ENCODE data around the gene MDGA2. TPM values are rescaled to one million over a fixed set of nuclear protein-coding genes. Genes with fewer than 3 reads are reported as not detected.

Gene MDGA2
- total RNA-seq, 2 donors from 2014 or later: not detected

- Histone ChIP-seq H3K27me3 (no peaks in the 10 kb centered on the region), H3K27ac (no peak overlapping the region), H3K4me3 (no peak overlapping the region), H3K4me1 (no peaks in the 10 kb centered on the region), H3K36me3 (no peaks in the 10 kb centered on the region), H3K9me3 (no peaks in the 10 kb centered on the region)
- no peak for TF ChIP-seq CTCF (IDR thresholded peaks at IDR 0.05)
- no peak for DNase-seq (ENCODE audit: low spot score)
Observed at GRCh38 chr14:47057364-47057763, 618.0 kb downstream of the MDGA2 start.

- DNase-seq (ENCODE audit: low spot score): no peak
Observed at GRCh38 chr14:47044841-47045240, 630.6 kb downstream of the MDGA2 start.

GRCh38 chr14:47040550-47040949 is 634.9 kb downstream of the MDGA2 start:
- Histone ChIP-seq H3K36me3 (no peaks in the 10 kb centered on the region), H3K9me3 (no peaks in the 10 kb centered on the region), H3K27me3 (no peaks in the 10 kb centered on the region), H3K27ac (no peak overlapping the region), H3K4me3 (no peak overlapping the region), H3K4me1 (no peaks in the 10 kb centered on the region)
- DNase-seq (ENCODE audit: low spot score): no peak
- no peak for TF ChIP-seq CTCF (IDR thresholded peaks at IDR 0.05)

More at GRCh38 chr14:47044841-47045240, 630.6 kb downstream of the MDGA2 start:
- Histone ChIP-seq H3K4me1 (no peaks in the 10 kb centered on the region), H3K27ac (no peak overlapping the region), H3K4me3 (no peak overlapping the region), H3K9me3 (no peaks in the 10 kb centered on the region), H3K27me3 (no peaks in the 10 kb centered on the region), H3K36me3 (no peaks in the 10 kb centered on the region)
- no peak for TF ChIP-seq CTCF (IDR thresholded peaks at IDR 0.05)

GRCh38 chr14:47039336-47039735 is 636.1 kb downstream of the MDGA2 start:
- H3K4me1 ChIP-seq: no peaks in the 10 kb centered on the region
- no peak overlapping the region for H3K27ac ChIP-seq
- no peaks in the 10 kb centered on the region for H3K36me3 ChIP-seq
- H3K9me3 ChIP-seq: no peaks in the 10 kb centered on the region
- H3K4me3 ChIP-seq: no peak overlapping the region
- no peak for DNase-seq (ENCODE audit: low spot score)
- no peaks in the 10 kb centered on the region for H3K27me3 ChIP-seq
- TF ChIP-seq CTCF (IDR thresholded peaks at IDR 0.05): no peak

- no peak for DNase-seq (ENCODE audit: low spot score)
- Histone ChIP-seq H3K9me3 (no peaks in the 10 kb centered on the region), H3K27me3 (no peaks in the 10 kb centered on the region), H3K27ac (no peak overlapping the region), H3K4me1 (no peaks in the 10 kb centered on the region), H3K36me3 (no peaks in the 10 kb centered on the region), H3K4me3 (no peak overlapping the region)
- TF ChIP-seq CTCF (IDR thresholded peaks at IDR 0.05): no peak
Observed at GRCh38 chr14:47022721-47023120, 652.7 kb downstream of the MDGA2 start.

GRCh38 chr14:47020500-47020899 is 654.9 kb downstream of the MDGA2 start:
- DNase-seq (ENCODE audit: low spot score): no peak
- no peak for TF ChIP-seq CTCF (IDR thresholded peaks at IDR 0.05)
- H3K9me3 ChIP-seq: no peaks in the 10 kb centered on the region
- no peak overlapping the region for H3K4me3 ChIP-seq
- H3K36me3 ChIP-seq: no peaks in the 10 kb centered on the region
- H3K27ac ChIP-seq: no peak overlapping the region
- H3K4me1 ChIP-seq: no peaks in the 10 kb centered on the region
- H3K27me3 ChIP-seq: no peaks in the 10 kb centered on the region
